HG02884 (cell line): ENCODE measurements around the gene ERC1.
"Not testable (repeated sequence)": the region's sequence is repeated elsewhere in the genome, so short reads cannot be mapped to it uniquely, and the experiment has no call there.

Source experiments
- ATAC-seq: cut with Tn5 transposase; IDR thresholded peaks from one replicate; pipeline ENCODE4 v1.9.1; 2021; ENCODE audit warnings: mild to moderate bottlenecking, moderate library complexity; ENCODE audit not compliant: unreplicated experiment

Gene ERC1

DNA sequence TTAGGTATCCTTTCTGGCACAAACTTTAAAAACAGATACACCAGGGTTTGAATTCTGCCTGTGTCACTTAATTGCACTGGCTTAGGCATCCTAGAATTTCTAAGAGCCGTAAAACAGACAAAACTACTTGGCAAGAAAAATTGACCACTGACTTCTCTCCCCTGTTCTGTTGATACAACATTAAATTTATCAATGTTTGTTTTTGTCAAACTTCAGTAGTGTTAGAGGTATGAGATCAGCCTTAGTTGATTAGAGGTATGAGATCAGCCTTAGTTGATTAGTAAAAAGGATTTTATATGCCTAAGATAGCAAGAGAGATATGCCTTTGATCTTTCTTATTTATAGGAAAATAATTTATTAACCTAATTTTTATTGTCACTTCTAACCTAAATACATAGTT lies 320.1 kb downstream of the ERC1 start:
- no peak for ATAC-seq

DNA sequence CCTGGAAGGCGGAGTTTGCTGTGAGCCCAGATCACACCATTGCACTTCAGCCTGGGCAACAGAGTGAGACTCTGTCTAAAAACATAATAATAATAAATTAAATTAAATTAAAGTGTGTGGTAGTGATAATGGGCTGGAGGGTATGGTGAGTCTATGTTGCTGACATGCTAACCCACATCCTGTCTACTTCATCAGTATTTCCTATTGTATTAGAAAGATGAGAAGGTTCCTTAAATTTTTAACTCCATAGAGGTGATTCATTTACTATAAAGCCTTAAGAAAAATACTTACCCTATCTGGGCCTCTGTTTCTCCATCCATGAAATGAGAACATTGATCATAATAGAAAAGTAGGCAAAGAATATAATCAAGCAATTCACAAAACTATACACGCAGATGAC lies 322.9 kb downstream of the ERC1 start:
- no peak for ATAC-seq

DNA sequence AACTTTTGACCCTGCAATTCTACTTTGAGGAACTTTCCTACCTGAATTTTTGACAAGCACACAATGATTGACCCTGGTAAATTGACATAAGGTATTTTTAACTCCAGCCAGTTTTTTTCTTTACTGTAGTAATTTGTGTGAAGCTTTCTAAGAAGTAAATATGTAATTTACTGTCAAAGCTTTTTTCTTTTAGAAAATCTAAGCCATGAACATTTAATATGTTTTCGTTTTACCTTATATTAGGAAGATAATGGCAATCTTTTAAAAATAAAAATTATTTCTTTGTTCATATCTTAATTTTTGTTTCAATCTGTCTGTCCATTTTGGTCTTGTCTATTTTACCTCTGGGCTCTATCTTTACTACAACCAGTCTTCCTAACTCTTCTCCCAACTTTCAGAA lies 323.5 kb downstream of the ERC1 start:
- no peak for ATAC-seq

DNA sequence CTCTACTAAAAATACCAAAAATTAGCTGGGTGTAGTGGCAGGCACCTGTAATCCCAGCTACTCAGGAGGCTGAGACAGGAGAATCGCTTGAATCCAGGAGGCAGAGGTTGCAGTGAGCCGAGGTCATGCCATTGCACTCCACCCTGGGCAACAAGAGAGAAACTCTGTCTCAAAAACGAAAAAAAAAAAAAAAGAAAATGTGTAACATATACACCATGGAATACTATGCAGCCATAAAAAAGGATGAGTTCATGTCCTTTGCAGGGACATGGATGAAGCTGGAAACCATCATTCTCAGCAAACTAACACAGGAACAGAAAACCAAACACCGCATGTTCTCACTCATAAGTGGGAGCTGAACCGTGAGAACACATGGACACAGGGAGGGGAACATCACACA lies 326.0 kb downstream of the ERC1 start:
- not testable (repeated sequence) for ATAC-seq

DNA sequence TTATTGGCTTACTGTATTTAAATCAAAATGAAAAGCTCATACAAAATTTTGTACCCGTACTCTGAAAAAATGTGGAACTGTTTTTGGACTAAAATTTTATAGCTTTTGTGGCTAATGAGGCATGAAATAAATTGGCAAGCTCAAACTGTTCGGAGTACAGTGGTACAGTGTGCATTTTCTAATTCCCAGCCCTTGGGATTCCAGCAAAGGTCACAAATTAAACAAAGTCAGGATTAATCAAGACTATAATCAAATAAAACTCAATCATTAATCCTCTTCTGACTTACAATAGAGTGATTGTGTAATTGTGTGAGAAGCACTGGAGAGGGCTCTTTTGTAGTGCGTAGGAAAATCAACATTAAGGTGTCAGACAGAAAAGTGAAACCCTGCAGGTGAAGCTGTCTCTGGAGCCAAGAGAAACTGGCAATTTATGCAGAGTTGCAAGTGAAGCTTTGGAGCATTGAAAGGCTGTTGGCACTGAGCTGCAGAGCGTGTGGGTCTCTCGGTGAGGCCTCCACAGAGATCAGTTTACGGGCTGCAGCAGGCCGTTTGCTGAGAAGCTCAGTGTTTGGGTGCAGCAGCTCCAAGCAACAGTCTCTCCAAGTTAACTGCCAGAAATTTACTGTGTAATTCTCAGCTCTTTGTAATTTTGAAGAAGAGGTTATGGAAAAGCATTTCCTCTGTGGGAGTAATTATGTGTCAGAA lies 327.5 kb downstream of the ERC1 start:
- no peak for ATAC-seq

DNA sequence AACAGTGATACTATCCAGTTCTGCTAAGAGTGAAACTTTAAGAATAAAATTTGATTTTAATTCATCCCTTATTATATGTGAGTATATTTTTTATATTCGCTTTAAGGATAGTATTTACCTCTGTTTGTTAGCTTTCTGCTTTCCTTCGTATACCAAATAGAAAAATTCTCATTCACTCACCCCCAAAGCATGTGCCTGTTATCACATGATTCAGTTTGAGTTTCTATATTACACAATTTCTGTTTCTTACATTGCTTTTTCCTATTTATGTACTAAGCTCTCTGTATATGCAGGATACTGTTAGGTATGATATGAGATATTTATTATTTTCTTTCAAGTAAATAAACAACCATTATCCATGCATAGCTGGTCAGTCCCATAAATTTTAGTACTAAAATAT lies 328.2 kb downstream of the ERC1 start:
- no peak for ATAC-seq

DNA sequence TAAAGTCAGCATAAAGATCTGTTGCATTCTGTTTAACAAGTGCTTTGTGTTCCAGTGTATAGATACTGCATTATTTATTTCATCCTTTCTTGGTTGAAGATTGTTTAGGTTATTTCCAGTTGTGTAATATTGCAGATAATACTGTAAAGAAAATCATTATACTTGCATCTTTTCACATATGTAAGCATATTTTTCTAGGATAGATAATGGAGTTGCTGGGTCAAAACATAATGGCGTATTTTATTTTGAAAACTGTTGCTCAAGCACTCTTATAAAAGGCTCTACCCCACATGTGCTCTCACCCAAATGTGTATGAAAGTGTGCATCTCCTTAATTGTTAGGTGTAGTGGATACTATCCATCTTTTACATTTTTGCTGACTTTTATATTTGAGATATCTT lies 329.0 kb downstream of the ERC1 start:
- no peak for ATAC-seq

DNA sequence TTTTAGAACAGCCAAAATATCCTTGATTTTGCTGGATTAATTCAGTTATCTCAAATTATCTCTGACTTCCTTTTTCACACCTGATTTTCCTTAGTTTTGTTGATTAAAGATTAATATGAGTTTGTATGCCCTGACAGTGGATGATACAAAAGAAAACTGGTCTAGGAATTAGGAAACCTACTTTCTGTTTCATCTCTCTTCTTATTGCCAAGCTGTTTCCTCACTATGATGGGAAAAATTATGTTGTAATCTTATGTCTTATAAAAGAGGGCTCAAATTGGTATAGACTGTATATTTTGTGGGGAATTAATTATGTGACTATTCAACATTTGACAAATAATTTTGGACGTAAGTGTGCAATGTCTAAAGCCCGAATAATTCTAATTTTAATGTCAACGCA lies 331.8 kb downstream of the ERC1 start:
- no peak for ATAC-seq

DNA sequence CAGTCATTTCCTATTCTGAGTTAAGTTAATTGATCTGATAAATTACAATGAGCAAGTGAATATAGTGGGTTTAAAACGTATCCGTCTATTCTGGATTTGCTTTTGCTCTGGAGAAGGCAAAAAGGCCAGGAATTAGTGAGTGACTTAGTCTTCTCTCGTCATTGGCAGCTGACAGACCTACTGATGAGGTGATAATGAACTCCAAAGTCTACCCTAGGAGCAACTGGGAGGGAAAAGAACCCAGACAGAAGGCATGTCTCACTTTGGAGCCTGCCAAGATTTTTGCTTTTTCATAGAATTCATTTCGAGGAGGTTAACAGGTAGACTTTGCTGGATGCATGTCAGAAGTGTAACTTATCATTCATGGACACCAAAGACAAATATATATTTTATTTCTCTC lies 333.1 kb downstream of the ERC1 start:
- ATAC-seq = no peak

DNA sequence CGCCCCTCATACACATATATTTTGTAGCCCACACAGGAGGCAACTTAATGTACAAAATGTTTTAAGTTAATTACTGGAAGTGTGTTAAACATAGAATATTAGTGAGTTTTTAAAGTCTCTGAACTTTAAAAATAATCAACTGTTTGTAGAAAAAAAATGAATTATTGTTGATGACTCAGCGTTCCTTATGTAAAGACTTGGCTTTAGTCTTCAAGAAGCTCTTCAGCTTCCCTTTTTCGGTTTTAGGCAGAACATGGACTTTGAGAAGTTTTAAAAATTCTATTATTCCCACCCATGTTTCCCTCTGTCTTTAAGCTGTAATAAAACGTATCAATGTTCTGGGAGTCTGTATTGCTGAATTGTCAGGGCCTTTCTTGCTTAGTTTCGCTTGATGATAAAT lies 333.9 kb downstream of the ERC1 start:
- ATAC-seq = no peak

DNA sequence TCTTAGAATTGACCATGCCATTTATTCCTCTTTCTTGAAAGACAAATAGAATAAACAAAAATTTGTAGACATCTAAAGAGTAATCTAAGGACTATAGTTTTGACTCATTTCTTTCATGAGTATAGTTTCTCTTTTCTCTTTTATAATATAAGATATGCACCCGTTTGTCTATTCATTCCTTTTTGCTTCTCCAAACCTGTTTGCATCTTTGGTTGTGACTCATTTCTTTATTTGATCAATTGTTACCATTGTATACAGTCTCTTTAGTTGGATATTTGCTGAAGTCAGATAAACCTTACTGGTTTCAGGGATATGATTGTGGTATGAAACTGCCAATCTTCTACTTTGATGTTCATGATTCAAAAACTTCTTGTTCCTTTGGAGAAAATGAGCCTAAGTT lies 334.6 kb downstream of the ERC1 start:
- ATAC-seq = no peak

DNA sequence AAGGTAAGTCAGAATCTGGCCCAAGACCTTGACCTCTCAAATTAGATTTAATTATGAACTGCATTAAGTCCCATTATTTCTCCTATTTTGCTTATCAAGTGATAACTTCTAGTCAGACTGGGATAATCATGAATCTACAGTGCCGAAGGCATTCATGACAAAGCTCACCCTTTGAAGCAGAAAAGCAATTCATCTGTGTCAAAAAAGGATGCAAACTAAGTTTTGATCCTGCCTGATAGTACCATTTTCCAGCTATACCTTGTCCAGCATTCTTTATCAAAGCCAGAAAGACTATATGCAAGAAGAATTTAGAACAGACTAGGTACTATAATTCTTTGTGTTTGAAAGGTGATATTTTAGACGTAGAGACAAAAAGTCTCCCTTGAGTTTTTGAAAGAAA lies 335.2 kb downstream of the ERC1 start:
- no peak for ATAC-seq

DNA sequence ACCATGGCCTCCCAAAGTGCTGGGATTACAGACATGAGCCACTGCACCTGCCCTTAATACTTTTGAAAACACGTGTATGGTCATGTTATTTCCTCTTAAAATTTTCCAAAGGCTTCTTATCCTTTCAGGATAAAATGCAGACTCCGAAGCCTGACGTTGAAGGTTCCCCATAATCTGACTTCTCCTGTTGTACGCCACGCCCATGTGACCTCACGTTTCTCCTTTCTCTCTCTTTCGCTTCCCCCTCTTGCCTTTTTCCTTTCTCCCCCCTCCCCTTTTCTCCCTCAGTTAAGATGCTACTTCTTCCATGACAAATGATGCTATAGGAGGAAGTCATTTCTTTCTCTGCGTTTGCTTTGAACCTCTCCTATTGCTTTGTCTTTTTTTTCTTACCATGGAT lies 337.4 kb downstream of the ERC1 start:
- ATAC-seq = no peak

DNA sequence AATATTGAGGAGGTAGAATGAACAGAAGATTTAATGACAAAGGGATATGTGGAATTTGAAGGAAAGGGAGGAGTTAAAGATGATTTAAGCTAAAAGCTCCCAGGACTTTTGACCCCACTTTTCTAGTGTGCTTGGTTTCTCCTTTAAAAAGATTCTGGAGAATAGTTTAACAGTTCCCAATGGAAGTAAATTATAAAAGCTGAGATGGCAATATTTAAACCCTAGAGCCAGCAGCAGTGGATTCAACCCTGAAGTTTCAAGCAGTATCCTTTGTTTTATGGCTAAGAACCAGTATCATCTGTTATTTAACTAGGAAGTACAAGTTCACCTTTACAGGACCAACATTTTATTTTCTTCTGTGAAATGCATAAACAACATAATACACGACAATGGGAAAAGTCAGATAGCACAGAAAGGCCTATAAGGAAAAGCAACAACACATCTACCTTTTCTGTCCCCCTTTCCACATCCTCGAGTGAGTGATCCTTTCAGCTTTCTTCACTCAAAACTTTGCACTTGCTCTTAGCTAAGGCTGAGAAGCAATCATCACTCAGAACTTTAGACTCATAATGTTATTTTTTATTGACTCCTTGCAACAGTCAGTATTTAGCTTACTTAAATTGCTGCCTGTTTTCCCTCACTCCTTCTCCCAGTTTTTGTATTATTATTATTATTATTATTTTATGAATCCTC lies 338.9 kb downstream of the ERC1 start:
- no peak for ATAC-seq

DNA sequence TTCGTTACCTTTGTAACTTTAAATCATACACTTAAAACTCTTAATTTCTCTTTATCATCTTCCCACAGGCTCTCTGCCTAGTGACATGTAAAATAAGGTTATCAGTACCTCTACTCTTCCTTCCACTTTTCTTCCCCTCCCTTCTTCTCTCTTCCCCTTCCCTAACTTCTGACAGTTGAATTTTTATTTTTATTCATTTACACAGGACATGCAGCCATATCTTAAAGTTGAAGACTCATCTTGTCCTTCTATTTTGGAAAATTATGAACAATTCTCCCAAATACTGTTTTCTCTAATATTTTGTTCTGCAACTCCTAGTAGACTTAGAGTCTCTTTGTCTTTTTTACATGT lies 339.4 kb downstream of the ERC1 start:
- ATAC-seq = no peak

DNA sequence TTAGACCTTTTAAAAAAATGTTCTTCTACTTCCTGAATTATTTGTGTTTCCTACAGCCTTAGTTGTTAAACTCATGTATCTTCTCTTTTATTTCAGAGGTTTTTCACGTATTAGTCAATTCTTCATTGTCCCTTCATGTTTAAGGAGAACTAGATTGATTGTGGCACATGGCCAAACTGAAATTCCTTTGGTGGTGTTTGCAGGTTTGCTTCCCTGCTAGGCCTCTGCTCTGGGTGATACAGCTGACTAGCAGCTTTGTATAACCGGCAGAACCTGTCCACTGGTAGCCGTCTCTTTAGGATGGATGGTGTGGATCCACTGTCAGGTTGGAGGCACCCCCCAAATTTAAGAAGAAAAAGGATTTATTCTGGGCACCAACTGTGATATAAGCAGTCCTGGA lies 341.3 kb downstream of the ERC1 start:
- no peak for ATAC-seq

DNA sequence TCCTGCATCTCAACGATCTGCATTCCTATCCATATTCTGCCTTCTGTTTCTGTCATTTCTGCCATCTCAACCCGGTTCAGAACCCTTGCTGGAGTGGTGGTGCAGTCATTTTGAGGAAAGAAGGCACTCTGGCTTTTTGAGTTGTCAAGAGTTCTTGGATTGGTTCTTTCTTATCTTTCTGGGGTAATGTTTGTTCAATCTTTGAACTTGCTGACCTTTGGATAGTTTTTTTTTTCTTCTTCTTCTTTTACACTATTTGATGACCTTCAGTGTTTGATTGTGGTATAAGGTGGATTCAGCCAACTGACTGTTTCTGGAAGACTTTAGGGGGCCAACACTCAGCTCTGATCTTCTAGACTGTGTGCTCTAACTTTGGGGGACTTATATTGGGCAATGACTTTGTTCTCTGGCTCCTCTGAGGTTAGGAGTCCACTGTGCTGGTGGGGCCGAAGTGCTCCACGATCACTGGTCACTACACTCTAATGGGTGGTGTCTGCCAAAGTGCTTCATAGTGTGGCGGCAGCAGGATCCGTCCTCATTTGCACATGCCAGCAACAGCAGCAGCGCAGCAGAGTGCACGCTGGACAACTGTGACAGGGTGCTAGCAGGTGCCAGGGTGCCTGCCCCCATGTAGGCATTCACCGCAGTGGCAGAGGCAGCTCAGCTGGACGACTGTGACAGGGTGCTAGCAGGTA lies 347.6 kb downstream of the ERC1 start:
- no peak for ATAC-seq

DNA sequence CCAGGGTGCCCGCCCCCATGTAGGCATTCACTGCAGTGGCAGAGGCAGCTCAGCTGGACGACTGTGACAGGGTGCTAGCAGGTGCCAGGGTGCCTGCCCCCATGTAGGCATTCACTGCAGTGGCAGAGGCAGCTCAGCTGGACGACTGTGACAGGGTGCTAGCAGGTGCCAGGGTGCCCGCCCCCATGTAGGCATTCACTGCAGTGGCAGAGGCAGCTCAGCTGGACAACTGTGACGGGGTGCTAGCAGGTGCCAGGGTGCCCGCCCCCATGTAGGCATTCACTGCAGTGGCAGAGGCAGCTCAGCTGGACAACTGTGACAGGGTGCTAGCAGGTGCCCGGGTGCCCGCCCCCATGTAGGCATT lies 348.1 kb downstream of the ERC1 start:
- ATAC-seq = not testable (repeated sequence)

DNA sequence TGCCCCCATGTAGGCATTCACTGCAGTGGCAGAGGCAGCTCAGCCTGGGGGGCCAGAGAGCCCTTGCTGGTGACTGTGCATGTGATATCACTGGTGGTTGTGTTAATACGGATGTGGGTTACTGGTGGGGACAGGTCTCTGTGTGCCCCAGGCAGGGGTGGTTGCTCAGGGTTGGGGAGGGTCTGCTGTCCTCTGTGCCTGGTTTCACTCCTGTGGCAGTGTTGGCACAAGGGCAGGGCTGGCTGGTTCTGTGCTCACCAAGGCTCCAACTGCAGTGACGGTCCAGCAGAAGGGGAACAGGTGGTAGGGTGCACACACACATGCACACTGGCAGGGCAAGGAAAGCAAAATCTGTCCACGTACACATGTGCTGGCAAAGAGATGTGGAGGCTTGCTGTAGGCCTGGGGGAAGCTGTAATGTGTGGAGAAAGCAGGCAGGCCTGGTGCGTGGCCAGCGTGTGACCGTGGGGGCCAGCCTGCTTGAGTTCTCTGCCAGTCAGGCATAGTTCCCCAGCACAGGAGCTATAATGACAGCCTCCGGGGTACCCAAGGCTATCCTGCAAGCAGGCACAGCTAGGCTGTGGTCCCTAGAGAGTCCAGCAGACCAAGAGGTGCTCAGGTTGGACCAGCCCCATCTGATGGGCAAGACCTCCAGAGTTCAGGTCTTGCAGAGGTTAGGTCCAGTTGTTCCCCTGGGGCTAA lies 348.7 kb downstream of the ERC1 start:
- no peak for ATAC-seq

DNA sequence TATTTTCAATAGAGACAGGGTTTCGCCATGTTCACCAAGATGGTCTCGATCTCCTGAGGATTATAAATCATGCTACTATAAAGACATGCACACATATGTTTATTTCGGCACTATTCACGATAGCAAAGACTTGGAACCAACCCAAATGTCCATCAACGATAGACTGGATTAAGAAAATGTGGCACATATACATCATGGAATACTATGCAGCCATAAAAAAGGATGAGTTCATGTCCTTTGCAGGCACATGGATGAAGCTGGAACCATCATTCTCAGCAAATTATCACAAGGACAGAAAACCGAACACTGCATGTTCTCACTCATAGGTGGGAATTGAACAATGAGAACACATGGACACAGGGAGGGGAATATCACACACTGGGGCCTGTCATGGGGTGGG lies 350.2 kb downstream of the ERC1 start:
- ATAC-seq = not testable (repeated sequence)

DNA sequence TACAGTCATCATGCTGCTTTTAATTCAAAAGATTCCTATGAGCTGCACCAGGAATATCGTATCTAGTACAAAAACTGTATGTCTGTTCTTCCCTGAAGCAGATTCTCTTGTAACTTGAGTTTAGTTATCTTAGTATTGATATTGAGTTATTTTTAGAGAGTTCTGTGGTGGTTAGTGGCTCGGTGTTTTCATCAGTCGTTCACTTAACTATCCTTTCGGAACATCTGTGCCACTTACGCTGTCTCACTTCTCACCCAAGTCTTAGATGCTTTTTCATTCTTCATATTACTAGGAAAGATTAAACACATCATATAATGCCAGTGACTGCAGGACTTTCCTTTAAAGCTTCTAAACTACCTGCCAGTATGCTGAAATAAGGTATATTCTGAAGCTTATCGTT lies 352.4 kb downstream of the ERC1 start:
- ATAC-seq = no peak

DNA sequence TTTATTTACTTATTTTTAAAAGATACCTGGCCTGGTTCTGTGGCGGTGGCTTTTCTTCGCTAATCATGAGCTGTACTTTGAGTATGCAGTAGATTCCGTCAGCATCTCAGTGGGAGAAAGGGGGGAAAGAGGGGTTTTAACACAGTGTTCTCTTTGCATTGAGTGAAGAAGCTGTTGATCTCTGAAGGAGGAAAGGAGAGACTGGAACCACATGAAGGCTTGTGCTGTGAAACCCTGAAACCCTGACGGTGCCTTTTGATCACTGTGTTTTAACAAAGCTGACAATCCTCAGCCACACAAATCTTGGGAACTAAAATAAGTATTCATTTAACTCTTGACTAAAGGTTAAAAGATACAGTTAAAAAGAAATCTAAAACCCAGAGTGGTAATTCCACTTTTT lies 353.2 kb downstream of the ERC1 start:
- ATAC-seq = no peak
